ENCODE data around the gene GPD2. TPM values are rescaled to one million over a fixed set of nuclear protein-coding genes. Genes with fewer than 3 reads are reported as not detected.

GPD2 gene
- total and polyA plus RNA-seq, 2 of the 8 experiments (the other 6 are each of a cell fraction or from before 2014, with no cell fraction given) = 8.4 to 43.1 TPM

- TF ChIP-seq CHD7 (IDR thresholded peaks at IDR 0.05; ENCODE audit: insufficient replicate concordance, low read length) (no peak), MAFK (IDR thresholded peaks at IDR 0.05; ENCODE audit: low read depth, low read length) (no peak), SAP30 (IDR thresholded peaks at IDR 0.05; ENCODE audit: insufficient read depth, insufficient replicate concordance, low read length) (no peak), TCF12 (IDR thresholded peaks at IDR 0.05; ENCODE audit: low read depth, low read length) (no peak), SP1 (IDR thresholded peaks at IDR 0.05; ENCODE audit: low read depth, low read length) (no peak), POLR2AphosphoS5 (IDR thresholded peaks at IDR 0.05; ENCODE audit: low read depth, low read length) (no peak), KDM5A (IDR thresholded peaks at IDR 0.05; ENCODE audit: low read length) (no peak), SIRT6 (IDR thresholded peaks at IDR 0.05; ENCODE audit: low read length) (no peak), HDAC2 (IDR thresholded peaks at IDR 0.05; ENCODE audit: borderline replicate concordance in 1 of 2, low read depth in 2 of 2, low read length in 2 of 2) (no peak), ATF2 (IDR thresholded peaks at IDR 0.05; ENCODE audit: low read length) (no peak), SP4 (IDR thresholded peaks at IDR 0.05; ENCODE audit: low read length) (no peak)
Measured at GRCh38 chr2:156505696-156506095, 69.5 kb downstream of the GPD2 start (continued).

Measured in H1 (cell line).